T-helper 2 cell treated with Interferon-gamma antibody and Interleukin-4, amounts not matched to agents 5 μg/mL and 100 μg/mL, for 36 hours (primary cell): ENCODE results near the gene MYO7A.
A peak's percentile ranks its signal among the peaks of the same experiment; 100 is the strongest.

Experiments used
- DNase-seq: peaks from one replicate; pipeline ENCODE4 v3.0.0; 2021; ENCODE audit warnings: low spot score
- H3K27ac Mint-ChIP-seq: one replicate; pipeline ENCODE4 v1.8.0; 2021; ENCODE audit warnings: mild to moderate bottlenecking, mixed read lengths
- H3K27me3 Mint-ChIP-seq: one replicate; pipeline ENCODE4 v1.8.0; 2021; ENCODE audit warnings: low read depth, mixed read lengths
- H3K36me3 Mint-ChIP-seq: one replicate; pipeline ENCODE4 v1.8.0; 2021; ENCODE audit warnings: low read depth, mixed read lengths
- H3K4me1 Mint-ChIP-seq: one replicate; pipeline ENCODE4 v1.8.0; 2021; ENCODE audit warnings: low read depth, mixed read lengths
- H3K4me3 Mint-ChIP-seq: one replicate; pipeline ENCODE4 v1.8.0; 2022; ENCODE audit warnings: mild to moderate bottlenecking, moderate library complexity, mixed read lengths
- H3K9me3 Mint-ChIP-seq: one replicate; pipeline ENCODE4 v1.8.0; 2021; ENCODE audit warnings: mixed read lengths

MYO7A gene

DNA sequence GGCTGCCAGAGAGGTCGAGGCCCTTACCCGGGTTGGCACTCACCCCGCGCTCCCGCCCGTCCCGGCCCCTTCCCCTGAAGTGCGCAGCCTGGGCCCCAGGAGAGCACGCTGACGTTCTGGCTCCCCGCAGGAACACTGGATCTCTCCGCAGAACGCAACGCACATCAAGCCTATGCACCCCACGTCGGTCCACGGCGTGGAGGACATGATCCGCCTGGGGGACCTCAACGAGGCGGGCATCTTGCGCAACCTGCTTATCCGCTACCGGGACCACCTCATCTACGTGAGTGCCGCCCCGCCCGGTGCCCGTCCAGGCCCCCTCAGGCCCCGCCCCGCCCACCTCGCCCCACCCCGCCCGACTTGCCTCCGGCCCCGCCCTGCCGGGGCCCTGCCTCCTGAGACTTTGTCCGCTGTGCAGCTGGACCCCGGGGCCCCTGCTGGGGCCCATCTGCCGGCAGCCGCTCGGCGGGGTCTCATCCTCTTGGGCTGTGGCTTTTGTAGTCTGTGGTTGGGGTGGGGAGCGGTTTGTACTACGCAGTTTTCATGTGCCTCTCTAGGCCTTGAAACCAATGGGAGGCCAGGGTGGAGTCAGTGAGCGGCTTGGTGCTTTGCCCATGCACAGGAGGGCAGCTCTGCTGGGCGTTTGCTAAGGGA, 19.7 kb downstream of the MYO7A start:
- Mint-ChIP-seq H3K4me3 (peak overlapping the region; percentile 64), H3K27me3 (peaks cover 9% of the 10 kb centered on the region), H3K36me3 (no peaks in the 10 kb centered on the region), H3K27ac (peak overlapping the region; percentile 22), H3K9me3 (no peaks in the 10 kb centered on the region), H3K4me1 (peaks cover 39% of the 10 kb centered on the region)
- DNase-seq: peak; percentile 23

DNA sequence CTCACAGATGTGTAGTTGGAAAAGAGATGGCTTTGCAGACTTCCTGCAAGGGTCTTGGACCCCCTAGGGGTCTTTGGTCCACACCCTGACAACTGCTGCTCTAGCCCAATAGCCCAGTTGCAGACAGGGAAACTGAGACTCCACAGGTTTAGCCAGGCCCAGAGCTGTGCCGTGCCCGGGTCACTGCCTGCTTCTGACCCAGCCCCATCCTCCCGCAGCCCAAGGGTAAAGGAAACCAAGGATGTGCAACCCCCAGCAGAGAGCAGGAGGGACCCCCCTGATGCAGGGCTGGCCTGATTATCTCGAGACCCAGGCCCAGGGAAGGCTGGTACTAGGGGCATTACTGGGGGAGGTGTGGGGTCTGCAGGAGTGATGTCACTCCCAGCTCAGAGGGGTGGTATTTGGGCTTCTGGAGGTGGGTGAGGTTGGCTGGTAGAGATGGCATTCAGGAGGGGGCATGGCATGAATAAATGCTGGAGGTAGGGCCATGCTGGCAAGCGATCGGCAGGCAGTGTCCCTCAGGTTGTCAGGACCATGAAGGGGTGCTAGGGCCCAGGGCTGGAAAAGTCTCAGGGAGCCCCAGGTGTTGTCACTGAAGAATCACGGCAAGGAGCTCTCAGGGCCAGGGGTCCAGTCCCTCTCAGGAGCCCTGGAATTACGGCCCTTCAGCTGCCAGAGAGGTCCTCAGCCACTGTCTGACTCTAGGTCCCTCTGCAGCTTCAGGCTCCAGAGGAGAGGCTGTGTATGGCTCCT, 21.1 kb downstream of the MYO7A start:
- no peaks in the 10 kb centered on the region for H3K9me3 Mint-ChIP-seq
- peaks cover 44% of the 10 kb centered on the region for H3K4me1 Mint-ChIP-seq
- peak overlapping the region; percentile 17 for H3K4me3 Mint-ChIP-seq
- peaks cover 9% of the 10 kb centered on the region for H3K27me3 Mint-ChIP-seq
- no peak overlapping the region for H3K27ac Mint-ChIP-seq
- H3K36me3 Mint-ChIP-seq: no peaks in the 10 kb centered on the region
- no peak for DNase-seq

DNA sequence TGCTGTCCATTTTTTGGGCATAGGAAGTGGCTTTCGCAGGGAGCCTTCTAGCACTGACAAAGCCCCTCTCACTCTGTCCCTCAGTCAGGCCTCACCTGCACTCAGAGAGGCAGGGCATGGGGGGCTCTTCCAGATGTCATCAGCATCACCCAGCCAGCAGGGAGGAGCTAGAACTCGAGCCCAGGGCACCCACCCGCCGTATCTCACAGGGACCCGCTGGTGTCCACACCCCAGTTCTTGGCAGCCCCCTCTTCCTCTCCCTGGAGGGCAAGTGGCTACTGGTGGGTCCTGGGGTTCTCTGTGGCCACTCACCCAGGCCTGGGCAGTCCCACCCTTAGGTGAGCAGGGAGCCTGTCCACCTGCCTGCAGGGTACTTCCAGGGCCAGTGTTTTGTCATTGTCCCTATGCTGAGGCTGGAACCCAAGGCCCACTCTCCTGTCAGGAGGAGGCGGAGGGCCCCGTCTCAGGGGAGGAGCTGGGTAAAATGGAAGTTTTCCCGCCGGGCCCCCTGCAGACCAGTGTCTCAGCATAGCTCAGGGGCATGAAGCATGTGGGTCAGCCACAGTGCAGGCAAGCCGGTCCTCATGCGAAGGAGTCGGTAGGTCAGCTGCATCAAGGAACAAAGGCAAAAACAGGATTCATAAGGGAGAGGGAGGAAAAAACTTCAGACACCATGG, 21.8 kb downstream of the MYO7A start:
- H3K36me3 Mint-ChIP-seq: no peaks in the 10 kb centered on the region
- no peak for DNase-seq
- H3K4me3 Mint-ChIP-seq: no peak overlapping the region
- H3K9me3 Mint-ChIP-seq: no peaks in the 10 kb centered on the region
- H3K27ac Mint-ChIP-seq: no peak overlapping the region
- peaks cover 9% of the 10 kb centered on the region for H3K27me3 Mint-ChIP-seq
- peaks cover 44% of the 10 kb centered on the region for H3K4me1 Mint-ChIP-seq

DNA sequence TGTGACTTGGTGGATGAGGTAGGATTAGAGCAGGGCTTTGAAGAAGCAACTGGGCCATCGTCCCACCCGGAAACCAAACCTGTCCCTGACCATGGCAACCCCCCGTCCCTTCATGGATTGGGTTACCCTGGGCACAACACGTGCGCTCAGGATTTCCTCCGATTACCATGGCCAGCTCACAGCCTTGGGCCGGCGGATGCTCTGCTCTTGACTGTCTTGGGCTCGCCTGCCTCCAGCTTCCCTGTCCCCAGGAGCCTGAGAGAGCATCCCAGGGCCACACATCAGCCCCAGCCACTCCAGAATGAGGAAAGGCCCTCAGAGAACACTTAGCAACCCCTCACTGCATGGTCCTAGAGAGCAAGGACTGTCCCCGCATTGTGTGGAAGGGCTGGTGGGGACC, 22.8 kb downstream of the MYO7A start:
- H3K4me1 Mint-ChIP-seq: peaks cover 44% of the 10 kb centered on the region
- no peaks in the 10 kb centered on the region for H3K9me3 Mint-ChIP-seq
- no peak overlapping the region for H3K27ac Mint-ChIP-seq
- no peak for DNase-seq
- peaks cover 9% of the 10 kb centered on the region for H3K27me3 Mint-ChIP-seq
- H3K4me3 Mint-ChIP-seq: no peak overlapping the region
- no peaks in the 10 kb centered on the region for H3K36me3 Mint-ChIP-seq

DNA sequence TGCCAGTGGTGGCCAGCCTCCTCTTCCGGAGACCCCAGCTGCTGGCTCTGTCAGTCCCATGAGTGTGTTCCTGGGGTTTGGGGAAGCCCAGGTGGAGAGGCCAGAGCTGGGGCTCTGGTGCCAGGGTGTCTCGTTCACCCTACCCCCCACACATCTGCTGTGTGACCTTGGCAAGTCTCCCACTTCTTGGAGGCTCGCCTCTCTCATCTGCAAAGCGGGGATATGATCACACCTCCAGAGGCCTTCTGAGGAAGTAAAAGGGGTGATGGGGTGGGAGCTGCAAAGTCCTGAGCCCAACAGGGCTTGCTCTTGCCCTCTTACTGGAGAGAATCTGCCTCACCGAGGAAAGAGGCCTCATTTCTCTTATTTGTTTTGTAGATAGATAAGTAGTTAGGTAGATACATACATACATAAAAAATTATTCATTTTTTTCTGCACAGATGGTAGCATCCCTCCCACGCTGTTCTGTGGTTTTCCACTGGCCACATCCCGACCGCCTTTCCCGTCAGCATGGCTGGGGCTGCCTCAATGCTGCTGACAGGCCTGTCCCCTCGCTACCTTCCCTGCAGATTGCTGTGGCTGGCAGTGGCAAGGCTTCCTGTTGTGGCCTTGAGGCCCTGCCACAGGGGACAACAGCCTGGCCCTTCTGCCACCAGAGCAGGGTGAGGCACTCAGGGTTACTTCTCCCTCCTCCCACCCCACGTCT, 23.9 kb downstream of the MYO7A start:
- DNase-seq: peak; percentile 78
- peaks cover 4% of the 10 kb centered on the region for H3K27me3 Mint-ChIP-seq
- no peaks in the 10 kb centered on the region for H3K36me3 Mint-ChIP-seq
- no peaks in the 10 kb centered on the region for H3K9me3 Mint-ChIP-seq
- H3K4me3 Mint-ChIP-seq: peak overlapping the region; percentile 46
- H3K4me1 Mint-ChIP-seq: peaks cover 43% of the 10 kb centered on the region
- H3K27ac Mint-ChIP-seq: peak overlapping the region; percentile 62

DNA sequence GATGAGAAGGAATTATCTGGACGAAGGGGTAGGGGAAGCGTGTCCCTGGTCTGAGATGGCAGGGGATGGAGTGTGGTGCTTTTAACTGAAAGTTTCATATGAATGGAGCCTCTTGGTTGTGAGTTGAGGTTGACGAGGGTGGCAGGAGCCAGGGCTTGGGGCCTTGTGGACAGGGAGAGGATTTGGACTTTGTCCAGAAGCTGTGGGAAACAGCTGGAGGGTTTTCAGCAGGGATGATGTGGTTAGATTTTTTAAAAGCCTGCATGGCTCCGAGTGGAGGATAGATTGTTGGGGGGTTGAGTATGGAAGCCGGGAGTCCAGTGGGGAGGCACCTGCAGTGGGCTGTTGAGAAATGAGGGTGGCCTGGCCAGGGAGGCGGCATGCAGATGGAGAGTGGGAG, 24.8 kb downstream of the MYO7A start:
- Mint-ChIP-seq H3K36me3 (no peaks in the 10 kb centered on the region), H3K4me3 (peak overlapping the region; percentile 46), H3K27me3 (no peaks in the 10 kb centered on the region), H3K4me1 (peaks cover 37% of the 10 kb centered on the region), H3K27ac (peak overlapping the region; percentile 34), H3K9me3 (no peaks in the 10 kb centered on the region)
- no peak for DNase-seq

DNA sequence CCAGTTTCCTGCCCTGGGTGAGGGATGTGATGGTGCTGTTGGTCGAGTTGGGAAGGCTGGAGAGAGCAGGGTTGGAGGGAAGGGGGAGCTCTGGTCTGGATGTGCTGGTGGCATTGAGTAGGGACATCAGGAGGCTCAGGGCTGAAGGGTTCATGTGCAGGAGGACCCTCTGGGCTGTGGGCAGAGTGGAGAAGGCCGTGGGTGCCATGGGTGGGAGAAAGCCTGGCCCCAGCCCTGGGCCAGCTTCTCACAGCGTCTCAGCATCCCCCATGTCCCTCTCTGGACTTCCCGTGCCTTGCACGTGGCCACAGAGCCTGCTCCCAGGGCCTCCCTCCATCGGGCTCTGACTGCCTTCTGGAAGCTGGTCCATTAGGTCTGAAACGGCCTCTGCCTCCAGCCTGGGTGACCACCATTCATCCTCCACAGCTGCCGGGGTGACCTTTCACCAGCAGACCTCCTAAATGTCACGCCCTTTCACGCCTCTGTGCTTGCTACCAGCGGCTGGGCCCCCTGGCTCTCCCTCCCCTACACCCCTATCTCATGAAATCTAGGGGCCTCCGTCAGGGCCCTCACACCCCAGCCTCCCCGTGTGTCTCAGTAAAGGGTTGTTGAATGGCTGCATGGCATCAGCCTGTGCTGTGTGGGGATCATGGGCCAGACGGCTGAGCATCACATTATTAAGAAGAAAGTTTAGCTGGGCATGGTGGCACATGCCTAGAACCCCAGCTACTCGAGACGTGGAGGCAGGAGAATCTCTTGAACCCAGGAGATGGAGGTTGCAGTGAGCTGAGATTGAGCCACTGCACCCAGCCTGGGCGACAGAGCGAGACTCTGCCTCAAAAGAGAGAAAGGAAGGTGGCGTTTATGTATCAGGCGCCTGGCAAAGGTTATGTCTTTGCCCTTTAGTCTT, 25.5 kb downstream of the MYO7A start:
- peaks cover 31% of the 10 kb centered on the region for H3K4me1 Mint-ChIP-seq
- no peak for DNase-seq

DNA sequence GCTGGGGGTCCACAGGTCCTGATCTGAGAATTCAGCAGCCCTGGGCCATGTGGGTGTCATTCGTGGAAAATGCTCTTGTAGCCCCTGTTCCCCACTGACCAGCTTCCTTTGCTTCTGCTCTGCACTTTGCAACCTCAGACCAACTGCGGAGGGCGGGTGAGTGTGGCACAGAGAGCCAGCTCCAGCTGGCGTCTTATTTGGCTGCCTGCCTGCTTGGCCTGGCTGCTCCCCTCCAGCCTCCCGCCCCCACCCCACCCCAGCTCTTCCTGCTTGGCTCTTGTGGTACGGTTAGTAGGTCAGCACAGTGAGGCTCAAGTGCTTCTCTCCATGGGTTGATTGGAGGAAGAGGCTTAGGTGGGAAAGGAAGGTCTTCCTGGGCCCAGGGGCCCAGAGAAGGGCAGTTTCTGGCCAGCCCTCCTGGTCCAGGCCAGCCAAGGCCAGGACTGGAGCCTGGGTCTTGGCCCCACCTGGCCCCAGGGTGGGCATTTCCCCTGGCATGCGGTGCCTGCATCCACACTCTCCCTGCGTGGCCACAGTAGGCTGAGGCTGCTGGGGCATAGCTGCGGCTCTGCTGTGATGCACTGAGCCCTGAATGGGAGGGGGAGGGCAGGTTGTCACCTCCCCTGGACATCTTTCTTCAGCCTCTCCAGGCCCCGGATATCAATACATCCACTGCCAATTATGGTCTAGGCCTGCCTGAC, 26.5 kb downstream of the MYO7A start:
- H3K27me3 Mint-ChIP-seq: peaks cover 3% of the 10 kb centered on the region
- no peaks in the 10 kb centered on the region for H3K9me3 Mint-ChIP-seq
- peaks cover 26% of the 10 kb centered on the region for H3K4me1 Mint-ChIP-seq
- H3K4me3 Mint-ChIP-seq: no peak overlapping the region
- no peaks in the 10 kb centered on the region for H3K36me3 Mint-ChIP-seq
- no peak for DNase-seq
- H3K27ac Mint-ChIP-seq: no peak overlapping the region

More for the DNA sequence above, 25.5 kb downstream of the MYO7A start:
- H3K4me3 Mint-ChIP-seq: no peak overlapping the region
- no peaks in the 10 kb centered on the region for H3K36me3 Mint-ChIP-seq
- H3K9me3 Mint-ChIP-seq: no peaks in the 10 kb centered on the region
- H3K27ac Mint-ChIP-seq: no peak overlapping the region
- peaks cover under 1% of the 10 kb centered on the region for H3K27me3 Mint-ChIP-seq

DNA sequence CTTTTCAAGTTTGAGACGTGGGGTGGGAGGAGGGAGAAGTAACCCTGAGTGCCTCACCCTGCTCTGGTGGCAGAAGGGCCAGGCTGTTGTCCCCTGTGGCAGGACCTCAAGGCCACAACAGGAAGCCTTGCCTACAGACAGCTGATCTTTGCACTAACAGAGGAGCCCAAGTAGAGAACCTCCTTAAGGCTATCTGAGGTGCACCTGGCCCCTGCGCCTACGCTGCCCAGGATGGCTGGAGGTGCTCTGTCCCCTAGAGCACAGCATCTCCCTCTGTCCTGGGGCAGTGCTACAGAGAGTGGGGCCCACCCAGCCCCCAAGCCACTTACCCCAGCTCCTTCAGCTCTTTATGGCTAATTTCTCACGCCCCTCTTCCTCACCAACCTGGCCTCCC, 27.0 kb downstream of the MYO7A start:
- H3K27me3 Mint-ChIP-seq: peaks cover 3% of the 10 kb centered on the region
- no peak overlapping the region for H3K27ac Mint-ChIP-seq
- no peak overlapping the region for H3K4me3 Mint-ChIP-seq
- H3K36me3 Mint-ChIP-seq: no peaks in the 10 kb centered on the region
- H3K9me3 Mint-ChIP-seq: no peaks in the 10 kb centered on the region
- DNase-seq: no peak
- peaks cover 26% of the 10 kb centered on the region for H3K4me1 Mint-ChIP-seq

DNA sequence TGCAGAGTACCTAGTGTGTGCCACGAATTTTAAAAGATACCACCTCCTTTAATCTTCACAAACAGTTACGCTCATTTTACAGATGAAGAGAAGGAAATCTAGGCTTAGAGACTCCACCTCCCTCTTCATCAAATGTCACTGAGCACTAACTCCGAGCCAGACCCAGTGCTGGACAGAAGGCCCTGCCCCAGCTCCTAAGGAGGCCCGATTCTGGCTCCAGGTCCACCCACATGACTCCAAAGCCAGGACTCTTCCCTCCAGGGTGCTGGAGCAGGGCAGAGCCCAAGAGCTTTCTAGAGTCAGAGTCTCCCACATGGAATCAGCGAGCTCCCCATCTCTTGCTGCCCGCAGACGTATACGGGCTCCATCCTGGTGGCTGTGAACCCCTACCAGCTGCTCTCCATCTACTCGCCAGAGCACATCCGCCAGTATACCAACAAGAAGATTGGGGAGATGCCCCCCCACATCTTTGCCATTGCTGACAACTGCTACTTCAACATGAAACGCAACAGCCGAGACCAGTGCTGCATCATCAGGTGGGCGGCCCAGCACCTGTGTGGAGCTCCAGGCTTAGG, 27.6 kb downstream of the MYO7A start:
- no peak overlapping the region for H3K4me3 Mint-ChIP-seq
- no peak overlapping the region for H3K27ac Mint-ChIP-seq

DNA sequence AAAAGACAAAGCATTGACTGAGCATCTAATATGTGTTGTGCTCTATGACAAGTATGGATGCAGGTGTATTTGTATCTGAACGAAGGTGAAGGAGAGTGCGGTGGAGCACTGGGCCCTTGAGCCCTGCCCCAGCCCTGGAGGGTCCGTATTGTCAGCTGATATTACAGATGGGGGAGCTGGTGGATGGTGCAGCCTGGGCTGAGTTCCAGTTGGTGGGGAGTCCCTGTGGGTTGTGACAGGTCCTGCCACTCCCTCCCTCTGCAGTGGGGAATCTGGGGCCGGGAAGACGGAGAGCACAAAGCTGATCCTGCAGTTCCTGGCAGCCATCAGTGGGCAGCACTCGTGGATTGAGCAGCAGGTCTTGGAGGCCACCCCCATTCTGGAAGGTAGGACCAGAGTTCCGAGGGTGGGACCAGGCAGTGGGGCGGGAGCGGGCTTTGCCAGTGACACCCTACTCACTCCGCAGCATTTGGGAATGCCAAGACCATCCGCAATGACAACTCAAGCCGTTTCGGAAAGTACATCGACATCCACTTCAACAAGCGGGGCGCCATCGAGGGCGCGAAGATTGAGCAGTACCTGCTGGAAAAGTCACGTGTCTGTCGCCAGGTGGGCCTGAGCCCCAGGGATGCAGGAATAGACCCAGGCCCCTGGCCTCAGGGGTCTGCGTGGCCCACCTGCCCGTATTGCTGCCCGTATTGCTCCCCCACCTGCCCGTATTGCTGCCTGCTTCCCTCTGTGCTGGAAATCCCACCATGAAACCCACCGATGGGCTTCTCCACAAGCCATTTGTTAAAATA, 28.6 kb downstream of the MYO7A start:
- H3K9me3 Mint-ChIP-seq: no peaks in the 10 kb centered on the region
- H3K27ac Mint-ChIP-seq: no peak overlapping the region
- H3K4me1 Mint-ChIP-seq: peaks cover 19% of the 10 kb centered on the region
- no peaks in the 10 kb centered on the region for H3K36me3 Mint-ChIP-seq
- peaks cover 7% of the 10 kb centered on the region for H3K27me3 Mint-ChIP-seq
- DNase-seq: no peak
- H3K4me3 Mint-ChIP-seq: no peak overlapping the region

More for the DNA sequence above, 27.6 kb downstream of the MYO7A start:
- no peaks in the 10 kb centered on the region for H3K36me3 Mint-ChIP-seq
- H3K27me3 Mint-ChIP-seq: peaks cover 3% of the 10 kb centered on the region
- DNase-seq: no peak
- peaks cover 26% of the 10 kb centered on the region for H3K4me1 Mint-ChIP-seq
- H3K9me3 Mint-ChIP-seq: no peaks in the 10 kb centered on the region
